GM12892 (cell line): ENCODE data around the gene ALOXE3.

Source experiments
- DNase-seq: peaks from one replicate; pipeline ENCODE4 v3.0.0; 2011; ENCODE audit not compliant: insufficient read length
- FAIRE-seq: peaks from 2 replicates; lab custom pipeline; 2011; peaks lifted over from hg19 to GRCh38; lab: Jason Lieb, UNC
- POLR2A ChIP-seq: IDR thresholded peaks from 2 replicates; pipeline ENCODE4 v1.6.1; 2011; ENCODE audit warnings: low read depth, low read length, control low read depth
- POLR2AphosphoS5 ChIP-seq: IDR thresholded peaks from 2 replicates; pipeline ENCODE4 v1.6.1; 2011; ENCODE audit warnings: low read depth, low read length, control low read depth
- TAF1 ChIP-seq: IDR thresholded peaks from 2 replicates; pipeline ENCODE4 v1.6.1; 2011; ENCODE audit warnings: low read depth, mild to moderate bottlenecking, control low read depth, low read length, borderline replicate concordance

ALOXE3 gene

DNA sequence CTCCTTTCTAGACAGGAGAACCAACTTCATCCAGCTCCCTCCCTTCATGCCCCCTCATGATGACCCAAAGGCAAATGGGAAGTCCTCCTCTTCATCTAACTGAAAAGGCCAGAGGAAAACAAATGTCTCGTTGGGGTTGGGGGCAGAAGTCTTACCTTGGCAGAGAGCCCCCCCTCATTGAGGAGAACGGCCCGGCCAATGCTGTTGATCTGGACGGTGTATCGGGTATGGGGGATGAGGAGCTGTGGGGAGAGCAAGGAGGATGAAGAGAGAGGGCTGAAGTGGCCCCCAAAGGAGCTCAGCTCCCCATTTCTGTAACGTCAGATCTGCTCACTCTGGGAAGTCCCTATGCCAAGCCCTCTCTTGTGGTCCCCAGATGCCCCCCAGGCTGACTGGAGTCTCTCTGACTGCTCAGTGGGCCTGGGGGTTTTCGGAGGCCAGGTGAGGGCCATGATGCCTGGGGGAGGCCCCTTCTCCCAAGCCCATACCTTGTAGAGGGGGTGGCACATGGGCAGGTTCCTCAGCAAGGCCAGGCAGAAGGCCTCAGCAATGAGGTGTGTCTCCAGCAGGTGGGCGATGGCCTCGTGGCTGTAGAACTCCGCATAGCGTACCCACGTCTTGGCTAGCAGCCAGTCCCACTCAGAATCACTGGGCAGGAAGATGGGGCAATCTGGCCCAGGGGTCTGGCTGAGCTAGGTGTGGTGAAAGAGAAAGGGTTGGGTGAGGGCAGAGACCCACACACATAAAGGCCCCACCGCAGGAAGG is 41.6 kb downstream of the ALOXE3 start:
- FAIRE-seq (no peak), DNase-seq (peak; percentile 6)

DNA sequence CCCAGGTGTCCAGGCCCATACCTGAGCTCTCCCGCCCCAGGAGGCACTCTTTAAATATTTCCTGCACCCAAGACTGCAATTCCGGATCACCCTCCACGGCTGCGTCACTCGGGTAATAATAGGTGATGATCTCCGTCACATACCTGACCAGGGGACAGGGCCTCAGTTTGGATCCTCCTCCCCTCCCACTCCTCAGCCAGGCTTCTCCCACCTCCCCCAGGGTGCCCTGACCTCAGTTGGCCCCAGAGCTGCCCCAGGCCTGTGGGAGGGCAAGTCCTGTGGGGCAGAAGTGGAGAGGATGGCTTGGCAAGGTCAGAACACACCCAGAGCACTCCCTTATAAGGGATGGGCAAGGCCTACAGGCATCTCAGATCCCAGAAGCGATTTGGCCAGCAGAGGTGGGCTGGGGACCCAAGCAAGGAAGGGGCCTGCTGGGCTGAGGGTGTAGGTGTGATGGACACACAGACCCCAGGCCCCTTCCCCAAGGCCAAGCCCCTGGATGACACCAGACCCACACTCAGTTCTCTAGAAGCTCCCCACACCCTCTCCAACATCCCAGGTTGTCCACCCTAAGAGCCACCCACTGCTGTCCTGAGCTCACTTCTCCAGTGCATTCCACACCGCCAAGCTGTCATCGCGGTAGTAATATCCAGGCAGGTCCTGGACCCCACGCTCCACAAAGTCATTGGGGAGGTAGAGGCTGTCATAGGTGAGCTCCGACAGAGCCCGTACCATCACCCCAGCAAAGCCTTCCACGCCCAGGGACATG is 42.6 kb downstream of the ALOXE3 start:
- no peak for FAIRE-seq
- no peak for TF ChIP-seq POLR2AphosphoS5

More for the DNA sequence above, 41.6 kb downstream of the ALOXE3 start:
- TF ChIP-seq TAF1 (no peak), POLR2AphosphoS5 (no peak), POLR2A (no peak)

DNA sequence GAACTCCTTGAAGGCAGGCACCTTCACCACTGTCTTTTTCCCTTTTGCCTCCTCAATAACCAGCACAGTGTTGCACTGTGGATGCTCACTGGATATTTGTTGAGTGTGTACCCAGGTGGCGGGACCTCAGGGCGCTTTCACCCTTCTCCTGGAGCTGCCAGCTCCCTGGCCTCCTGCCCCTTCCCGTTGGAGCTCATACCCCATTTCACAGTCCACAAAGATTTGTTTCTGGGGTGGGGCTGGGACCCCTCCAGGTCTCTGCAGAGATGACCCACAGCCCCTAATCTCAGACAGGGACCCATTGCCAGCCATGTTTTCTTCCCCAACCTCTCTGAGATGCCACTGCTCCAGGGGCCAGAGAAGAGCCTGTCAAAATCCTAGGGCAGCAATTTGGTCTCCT is 43.2 kb downstream of the ALOXE3 start:
- DNase-seq (no peak), FAIRE-seq (no peak)
- TF ChIP-seq POLR2A (no peak), POLR2AphosphoS5 (no peak), TAF1 (no peak)

More for the DNA sequence above, 42.6 kb downstream of the ALOXE3 start:
- no peak for DNase-seq

DNA sequence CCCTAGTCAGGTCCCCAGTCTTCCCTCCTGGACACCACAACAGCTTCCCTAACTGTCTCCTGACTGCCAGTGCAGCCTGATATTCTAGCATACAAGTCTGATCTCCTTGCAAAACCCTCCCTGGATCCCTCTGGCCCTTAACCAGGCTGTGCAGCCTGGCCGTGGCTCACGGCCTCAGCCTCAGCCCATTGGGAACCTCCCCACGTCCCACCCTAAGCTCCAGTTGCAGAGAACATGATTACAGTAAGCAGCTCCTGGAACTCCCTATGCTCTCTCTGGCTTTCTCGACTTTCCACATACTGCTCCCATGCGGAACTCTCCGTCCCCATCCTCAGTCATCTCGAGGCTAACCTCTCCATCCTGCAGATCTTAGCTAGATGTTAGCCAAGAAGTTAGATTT is 43.8 kb downstream of the ALOXE3 start:
- DNase-seq (no peak), FAIRE-seq (no peak)
- no peak for TF ChIP-seq POLR2A
- TF ChIP-seq POLR2AphosphoS5: no peak
- no peak for TF ChIP-seq TAF1

DNA sequence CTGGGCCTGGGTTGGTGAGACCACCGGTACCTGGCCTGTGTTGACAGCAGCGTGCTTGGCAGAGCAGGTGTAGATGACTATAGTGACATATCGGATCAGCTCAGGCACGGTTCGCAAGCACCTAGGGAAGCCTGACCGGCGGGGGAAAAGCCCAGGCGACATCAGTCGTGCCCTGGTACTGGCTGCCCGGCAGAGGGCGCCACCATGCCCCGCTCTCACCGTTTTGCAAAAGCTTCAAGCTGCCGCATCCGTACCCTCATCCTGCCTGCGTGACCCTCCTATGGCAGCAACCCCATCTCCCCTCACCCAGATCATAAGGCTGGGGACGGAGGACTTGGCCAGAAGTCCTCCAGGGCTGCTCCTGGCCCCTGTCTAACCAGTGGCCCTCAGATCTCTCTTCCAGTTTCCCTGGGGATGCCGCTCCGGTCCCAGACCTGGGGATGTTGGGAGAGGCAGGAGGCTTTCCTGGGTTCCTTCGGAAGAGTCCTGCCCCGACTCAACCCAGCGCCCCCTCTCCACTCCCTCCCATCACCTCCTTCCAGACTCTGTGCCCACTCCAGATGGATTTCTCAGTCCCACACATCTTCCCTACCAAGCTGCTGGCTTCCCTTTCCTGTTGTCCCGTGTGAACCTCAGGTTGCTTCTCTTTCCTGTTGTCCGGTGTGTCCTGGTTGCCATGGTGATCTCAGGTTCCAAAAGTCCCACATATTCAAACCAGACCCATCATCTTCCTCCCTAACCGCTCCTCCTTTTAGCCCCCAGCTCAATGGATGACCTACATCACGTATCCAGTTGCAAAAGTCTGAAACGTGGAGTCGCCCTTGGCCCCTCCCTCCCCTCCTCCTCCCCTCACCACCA is 44.5 kb downstream of the ALOXE3 start:
- TF ChIP-seq POLR2AphosphoS5 (no peak), TAF1 (no peak), POLR2A (no peak)
- peak; percentile 92 for FAIRE-seq
- DNase-seq: peak; percentile 87

DNA sequence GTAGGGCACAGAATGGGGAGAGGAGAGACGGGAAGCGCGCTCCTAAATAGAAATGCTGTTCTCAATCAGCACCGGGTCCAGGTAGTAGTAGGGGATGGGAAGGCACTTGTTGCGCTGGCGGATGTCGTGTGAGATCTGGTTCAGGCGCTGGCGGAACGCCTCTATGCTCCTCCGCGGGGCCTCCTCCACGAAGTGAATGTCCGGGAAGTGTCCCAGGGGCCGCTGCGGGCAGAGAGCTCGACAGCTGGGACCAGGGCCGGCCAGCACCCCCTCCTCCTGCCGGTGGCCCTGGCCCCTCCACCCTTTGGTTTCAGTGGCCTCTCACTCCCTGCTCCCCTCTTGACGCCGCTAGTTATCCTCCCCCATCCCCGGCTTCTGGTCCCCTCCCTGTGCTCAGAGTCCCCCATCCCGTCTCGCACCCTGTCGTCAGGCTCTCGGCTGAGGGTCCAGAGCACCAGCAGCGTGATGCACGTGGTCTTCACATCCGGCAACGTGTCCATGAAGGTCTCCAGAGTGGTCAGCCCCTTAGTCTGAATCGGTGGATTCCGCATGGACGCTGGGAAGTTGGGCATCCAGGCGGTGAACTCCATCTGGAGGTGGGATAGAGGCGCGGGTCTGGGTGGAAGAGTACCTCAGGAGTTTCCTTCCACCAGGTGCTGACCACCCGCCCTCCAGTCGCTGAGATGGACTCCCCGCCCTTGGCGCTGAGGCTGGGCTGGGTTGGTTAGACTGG is 45.4 kb downstream of the ALOXE3 start:
- no peak for FAIRE-seq
- DNase-seq: no peak
- TF ChIP-seq POLR2AphosphoS5 (no peak), POLR2A (no peak), TAF1 (no peak)

DNA sequence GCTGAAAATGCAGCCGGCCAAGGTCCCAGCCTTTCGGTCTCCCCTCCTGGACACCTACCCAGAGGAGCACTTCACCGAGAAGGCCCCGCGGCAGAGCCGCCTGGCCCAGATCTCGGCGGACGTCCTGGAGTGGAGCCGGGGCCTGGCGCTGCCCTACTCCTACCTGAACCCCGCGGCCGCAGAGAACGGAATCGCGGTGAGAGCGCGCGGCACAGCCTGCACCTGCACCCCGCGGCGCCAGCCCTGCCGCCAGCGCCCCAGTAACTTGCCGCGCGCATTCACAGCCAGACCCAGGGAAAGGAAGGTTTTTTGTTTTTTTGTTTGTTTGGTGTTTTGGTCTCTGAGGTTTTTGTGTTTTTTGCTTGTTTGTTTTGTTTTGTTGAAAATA is 46.0 kb downstream of the ALOXE3 start:
- TF ChIP-seq POLR2A: no peak
- TF ChIP-seq POLR2AphosphoS5: no peak
- no peak for TF ChIP-seq TAF1
- no peak for DNase-seq
- FAIRE-seq: no peak

DNA sequence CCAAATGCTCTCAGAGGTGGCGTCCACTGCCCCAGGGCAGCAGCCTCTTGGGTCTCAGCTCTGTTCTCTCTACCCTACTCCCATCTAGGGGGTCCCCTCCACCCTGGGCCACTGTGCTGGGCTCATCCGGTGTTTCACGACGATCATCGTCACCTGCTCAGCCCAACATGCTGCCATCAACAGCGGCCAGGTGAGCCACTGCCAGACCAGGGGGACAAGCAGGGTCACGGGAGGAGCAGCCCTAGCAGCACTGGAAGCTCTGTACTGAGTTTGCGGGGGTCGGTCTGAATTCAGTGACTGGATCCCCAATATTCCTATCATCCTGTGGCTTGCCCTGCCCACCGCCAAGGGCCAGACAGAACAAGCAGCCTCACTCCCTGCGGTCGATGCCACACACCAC is 46.8 kb downstream of the ALOXE3 start:
- DNase-seq (no peak), FAIRE-seq (no peak)
- TF ChIP-seq POLR2A (no peak), POLR2AphosphoS5 (no peak), TAF1 (no peak)

DNA sequence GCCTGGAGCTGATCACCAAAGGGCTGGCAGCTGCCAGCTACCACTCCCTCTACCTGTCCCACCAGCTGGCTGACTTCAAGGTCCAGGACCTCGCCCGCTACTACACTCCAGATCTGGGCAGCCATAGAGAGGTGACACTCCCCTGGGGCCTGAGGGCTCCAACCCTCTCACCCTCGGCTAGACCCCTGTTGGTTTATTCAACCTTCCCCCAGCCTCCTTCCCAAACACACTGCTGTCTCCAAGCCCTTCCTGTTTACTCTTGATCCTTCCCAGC is 48.8 kb downstream of the ALOXE3 start:
- DNase-seq (no peak), FAIRE-seq (no peak)
- no peak for TF ChIP-seq TAF1
- no peak for TF ChIP-seq POLR2A
- no peak for TF ChIP-seq POLR2AphosphoS5

DNA sequence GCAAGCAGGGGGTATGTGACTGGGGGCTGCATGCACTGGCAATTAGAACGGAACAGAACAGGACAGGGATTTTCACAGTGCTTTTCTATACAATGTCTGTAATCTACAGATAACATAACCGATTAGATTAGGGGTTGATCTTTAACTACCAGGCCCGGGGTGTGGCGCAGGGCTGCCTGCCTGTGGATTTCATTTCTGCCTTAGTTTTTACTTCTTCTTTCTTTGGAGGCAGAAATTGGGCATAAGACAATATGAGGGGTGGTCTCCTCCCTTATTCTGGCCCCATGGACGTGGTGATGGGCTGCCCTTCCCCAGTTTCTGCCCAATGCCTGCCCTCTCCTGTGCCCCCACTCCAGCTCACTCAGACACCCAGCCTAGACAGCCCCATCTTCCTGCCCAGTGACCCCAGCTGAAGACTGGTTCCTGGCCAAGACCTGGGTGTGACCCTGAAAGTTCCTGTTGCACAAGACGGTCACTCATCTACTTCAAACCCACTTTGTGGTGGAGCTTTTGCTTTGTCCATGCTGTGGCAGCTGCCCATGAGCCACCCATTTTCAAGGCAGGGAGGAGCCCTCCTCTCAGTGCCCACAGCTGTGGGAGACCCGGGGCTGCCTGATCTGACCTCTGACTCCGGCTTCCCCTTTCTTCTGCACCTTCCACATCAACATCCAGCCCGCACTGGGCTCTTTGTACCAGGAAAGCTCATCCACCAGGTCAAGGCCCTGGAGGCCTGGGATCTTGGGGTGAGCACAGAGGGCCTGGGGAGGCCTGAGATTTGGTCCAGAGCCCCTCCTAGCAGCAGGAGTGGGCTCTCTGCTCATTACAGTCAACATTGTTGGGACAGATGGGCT is 49.4 kb downstream of the ALOXE3 start:
- FAIRE-seq (no peak), DNase-seq (no peak)
- TF ChIP-seq TAF1: no peak
- TF ChIP-seq POLR2AphosphoS5: no peak
- TF ChIP-seq POLR2A: no peak
